ENCODE results near the gene ARF6. TPM values are rescaled to one million over a fixed set of nuclear protein-coding genes. Genes with fewer than 3 reads are reported as not detected.
"Not testable (repeated sequence)": the region's sequence is repeated elsewhere in the genome, so short reads cannot be mapped to it uniquely, and the experiment has no call there.

ARF6 gene
- total RNA-seq, 3 donors from 2014 or later (not counting 1 experiment from before 2014, with no cell fraction given), result 124 to 132 (median 128) TPM

DNA sequence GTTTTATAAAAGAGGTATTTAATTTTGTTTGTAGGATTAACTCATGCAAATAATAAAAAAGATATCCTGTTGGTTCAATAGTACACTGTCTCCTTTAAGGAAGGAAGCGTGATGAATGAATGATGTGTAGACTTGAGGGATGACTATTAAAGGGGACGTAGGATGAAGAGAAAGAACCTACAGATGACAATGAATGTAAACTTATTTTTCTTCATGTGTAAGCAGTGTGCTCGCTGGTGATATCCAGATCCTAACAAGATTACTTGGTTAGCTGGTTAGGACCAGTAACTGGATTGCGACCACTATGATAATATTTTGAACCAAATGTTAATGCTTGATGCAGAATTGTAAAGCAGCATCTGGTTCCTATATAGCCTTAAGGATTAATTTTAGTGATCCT, 2.6 kb downstream of the ARF6 start:
- Mint-ChIP-seq H3K4me3 (peak overlapping the region; percentile 100), H3K27ac (peak overlapping the region; percentile 98 to 100), H3K36me3 (peaks cover 13% of the 10 kb centered on the region), H3K27me3 (ENCODE audit: low read depth in 2 of 2) (no peaks in the 10 kb centered on the region), H3K9me3 (no peaks in the 10 kb centered on the region), H3K4me1 (peaks cover 60 to 64% of the 10 kb centered on the region in 2 donors)
- 21% methylated on average over 4 of the region's 4 CpGs for WGBS (ENCODE audit: insufficient coverage)
- Histone ChIP-seq H3K27ac (ENCODE audit: low read length) (peak overlapping the region; percentile 58), H3K4me1 (ENCODE audit: control insufficient read depth, insufficient read depth, low read length) (peaks cover 17% of the 10 kb centered on the region), H3K36me3 (ENCODE audit: control insufficient read depth, insufficient read depth, low read length) (peaks cover 27% of the 10 kb centered on the region), H3K27me3 (ENCODE audit: control insufficient read depth, insufficient read depth, low read length) (no peaks in the 10 kb centered on the region), H3K9me3 (ENCODE audit: control insufficient read depth, insufficient read depth, low read length) (no peaks in the 10 kb centered on the region), H3K4me3 (ENCODE audit: low read length) (peak overlapping the region; percentile 93)
- peak in 1 of 2 donors; percentile 31 for DNase-seq
- intact Hi-C loops (cut with micrococcal nuclease), result no loop called here
- TF ChIP-seq, protein P1, sequence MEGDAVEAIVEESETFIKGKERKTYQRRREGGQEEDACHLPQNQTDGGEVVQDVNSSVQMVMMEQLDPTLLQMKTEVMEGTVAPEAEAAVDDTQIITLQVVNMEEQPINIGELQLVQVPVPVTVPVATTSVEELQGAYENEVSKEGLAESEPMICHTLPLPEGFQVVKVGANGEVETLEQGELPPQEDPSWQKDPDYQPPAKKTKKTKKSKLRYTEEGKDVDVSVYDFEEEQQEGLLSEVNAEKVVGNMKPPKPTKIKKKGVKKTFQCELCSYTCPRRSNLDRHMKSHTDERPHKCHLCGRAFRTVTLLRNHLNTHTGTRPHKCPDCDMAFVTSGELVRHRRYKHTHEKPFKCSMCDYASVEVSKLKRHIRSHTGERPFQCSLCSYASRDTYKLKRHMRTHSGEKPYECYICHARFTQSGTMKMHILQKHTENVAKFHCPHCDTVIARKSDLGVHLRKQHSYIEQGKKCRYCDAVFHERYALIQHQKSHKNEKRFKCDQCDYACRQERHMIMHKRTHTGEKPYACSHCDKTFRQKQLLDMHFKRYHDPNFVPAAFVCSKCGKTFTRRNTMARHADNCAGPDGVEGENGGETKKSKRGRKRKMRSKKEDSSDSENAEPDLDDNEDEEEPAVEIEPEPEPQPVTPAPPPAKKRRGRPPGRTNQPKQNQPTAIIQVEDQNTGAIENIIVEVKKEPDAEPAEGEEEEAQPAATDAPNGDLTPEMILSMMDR (IDR thresholded peaks at IDR 0.05), result no peak
- no peak for ATAC-seq

DNA sequence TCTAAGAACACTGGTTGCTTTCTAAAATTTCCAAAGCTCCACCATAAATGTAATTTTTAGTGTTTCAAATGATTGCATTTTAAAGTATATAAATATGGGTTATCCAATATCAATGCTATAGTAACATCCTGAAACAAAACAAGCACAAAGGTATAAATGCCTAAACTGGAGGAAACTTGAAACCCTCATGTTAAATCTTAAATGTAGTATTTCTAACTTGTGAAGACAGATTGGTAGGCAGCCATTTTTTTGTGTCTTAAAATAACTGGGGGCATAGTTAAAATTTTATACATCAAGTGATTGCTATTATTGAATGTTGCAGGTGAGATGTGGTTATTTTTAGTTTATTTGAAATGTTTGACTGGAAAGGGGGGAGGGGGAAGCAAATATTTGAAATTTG, 3.4 kb downstream of the ARF6 start:
- H3K27me3 Mint-ChIP-seq (ENCODE audit: low read depth in 2 of 2); H3K27me3 ChIP-seq (ENCODE audit: control insufficient read depth, insufficient read depth, low read length); ATAC-seq; intact Hi-C loops (cut with micrococcal nuclease); H3K9me3 ChIP-seq (ENCODE audit: control insufficient read depth, insufficient read depth, low read length); H3K9me3 Mint-ChIP-seq; DNase-seq: not testable (repeated sequence)
- Mint-ChIP-seq H3K36me3 (peaks cover 13% of the 10 kb centered on the region), H3K4me1 (peaks cover 60 to 64% of the 10 kb centered on the region in 2 donors), H3K27ac (peak overlapping the region; percentile 98 to 100), H3K4me3 (peak overlapping the region; percentile 100)
- H3K36me3 ChIP-seq (ENCODE audit: control insufficient read depth, insufficient read depth, low read length), result peaks cover 27% of the 10 kb centered on the region
- H3K4me1 ChIP-seq (ENCODE audit: control insufficient read depth, insufficient read depth, low read length), result peaks cover 17% of the 10 kb centered on the region
- peak overlapping the region; percentile 58 for H3K27ac ChIP-seq (ENCODE audit: low read length)
- peak overlapping the region; percentile 93 for H3K4me3 ChIP-seq (ENCODE audit: low read length)

DNA sequence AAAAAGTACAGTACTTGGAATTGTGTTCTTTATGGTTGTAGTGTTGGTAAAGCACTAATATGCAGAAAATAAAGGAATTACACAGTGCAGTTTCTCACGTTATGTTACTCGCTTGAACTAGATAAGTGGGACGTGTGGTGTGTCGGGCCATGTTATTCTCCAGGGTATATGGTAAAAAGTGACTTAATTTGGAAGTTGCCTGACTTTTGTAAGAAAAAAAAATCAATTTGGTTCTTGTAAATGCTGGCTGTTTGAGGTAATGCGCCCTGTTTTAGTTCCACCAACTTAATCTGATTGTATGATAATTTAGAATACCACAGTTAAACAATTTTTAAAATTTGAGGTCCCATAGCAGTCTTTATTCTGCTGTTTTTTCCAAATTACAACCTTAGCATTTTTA, 4.1 kb downstream of the ARF6 start:
- Mint-ChIP-seq H3K36me3 (peaks cover 13% of the 10 kb centered on the region), H3K4me3 (peak overlapping the region; percentile 100), H3K4me1 (peaks cover 57 to 60% of the 10 kb centered on the region in 2 donors), H3K27me3 (ENCODE audit: low read depth in 2 of 2) (no peaks in the 10 kb centered on the region), H3K27ac (peak overlapping the region; percentile 98 to 100), H3K9me3 (no peaks in the 10 kb centered on the region)
- TF ChIP-seq, protein P1 (IDR thresholded peaks at IDR 0.05), result no peak
- H3K36me3 ChIP-seq (ENCODE audit: control insufficient read depth, insufficient read depth, low read length), result peaks cover 27% of the 10 kb centered on the region
- H3K4me3 ChIP-seq (ENCODE audit: low read length), result no peak overlapping the region
- DNase-seq (peak in 1 of 2 donors; percentile 26), ATAC-seq (no peak)
- peaks cover 11% of the 10 kb centered on the region for H3K4me1 ChIP-seq (ENCODE audit: control insufficient read depth, insufficient read depth, low read length)
- intact Hi-C loops (cut with micrococcal nuclease), result no loop called here
- H3K27ac ChIP-seq (ENCODE audit: low read length), result peak overlapping the region; percentile 65
- H3K27me3 ChIP-seq (ENCODE audit: control insufficient read depth, insufficient read depth, low read length), result no peaks in the 10 kb centered on the region
- H3K9me3 ChIP-seq (ENCODE audit: control insufficient read depth, insufficient read depth, low read length), result no peaks in the 10 kb centered on the region
- WGBS (ENCODE audit: insufficient coverage), result 23% methylated on average over 4 of the region's 5 CpGs

DNA sequence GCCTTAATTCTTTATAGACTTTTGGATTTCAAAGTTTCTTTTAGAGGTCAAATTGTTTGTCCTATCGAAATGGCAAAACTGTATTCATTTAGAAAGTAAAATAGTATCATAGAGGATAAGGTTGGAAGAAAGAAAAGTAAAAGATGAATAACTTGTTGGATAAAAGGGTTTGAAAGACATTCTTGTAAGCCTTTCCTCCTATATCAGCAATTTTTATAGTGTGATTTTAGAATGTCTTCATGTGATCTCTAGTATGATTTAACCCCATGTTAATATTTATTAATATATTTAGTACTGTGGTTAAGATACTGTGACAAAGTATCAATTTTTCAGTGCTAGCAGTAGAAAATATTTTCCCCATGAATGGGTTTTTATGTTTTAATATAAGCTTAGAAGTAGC, 4.5 kb downstream of the ARF6 start:
- peaks cover 7% of the 10 kb centered on the region for H3K4me1 ChIP-seq (ENCODE audit: control insufficient read depth, insufficient read depth, low read length)
- Mint-ChIP-seq H3K4me3 (peak overlapping the region; percentile 100), H3K4me1 (peaks cover 57 to 60% of the 10 kb centered on the region in 2 donors), H3K27me3 (ENCODE audit: low read depth in 2 of 2) (no peaks in the 10 kb centered on the region), H3K27ac (peak overlapping the region; percentile 98 to 100), H3K36me3 (peaks cover 13% of the 10 kb centered on the region), H3K9me3 (no peaks in the 10 kb centered on the region)
- no peaks in the 10 kb centered on the region for H3K27me3 ChIP-seq (ENCODE audit: control insufficient read depth, insufficient read depth, low read length)
- peak overlapping the region; percentile 65 for H3K27ac ChIP-seq (ENCODE audit: low read length)
- peaks cover 27% of the 10 kb centered on the region for H3K36me3 ChIP-seq (ENCODE audit: control insufficient read depth, insufficient read depth, low read length)
- no peak overlapping the region for H3K4me3 ChIP-seq (ENCODE audit: low read length)
- TF ChIP-seq, protein P1 (IDR thresholded peaks at IDR 0.05), result no peak
- 14% methylated on average over 1 of the region's 1 CpG for WGBS (ENCODE audit: insufficient coverage)
- H3K9me3 ChIP-seq (ENCODE audit: control insufficient read depth, insufficient read depth, low read length), result no peaks in the 10 kb centered on the region
- ATAC-seq (no peak), DNase-seq (no peak)
- intact Hi-C loops (cut with micrococcal nuclease), result no loop called here
